RWPE1 (cell line): ENCODE results near the gene HS6ST1.

ENCODE experiments used
- CTCF ChIA-PET: fragments of 350-600 bp; sonication (Branson Sonifier 250); formaldehyde crosslinking; extraction: SDS; loops from one replicate; lab custom pipeline; 2021; lab: Yijun Ruan, JAX
- POLR2A ChIA-PET: fragments of 400-600 bp; formaldehyde crosslinking; extraction: SDS; loops from one replicate; lab custom pipeline; 2020; ENCODE audit warnings: antibody characterized with exemption; ENCODE audit not compliant: low non-redundant PET; lab: Yijun Ruan, JAX
- DNase-seq: peaks from one replicate; pipeline ENCODE4 v3.0.0; 2012; ENCODE audit warnings: low spot score
- H3K27ac ChIP-seq: fragments of 450-650 bp; 2 replicates; pipeline ENCODE4 v1.5.1; 2017
- TF ChIP-seq, protein P1 (sequence below): fragments of 450-650 bp; conservative IDR thresholded peaks from 2 replicates; pipeline ENCODE4 v1.5.1; 2017; ENCODE audit warnings: low read depth, mild to moderate bottlenecking

The HS6ST1 gene

DNA sequence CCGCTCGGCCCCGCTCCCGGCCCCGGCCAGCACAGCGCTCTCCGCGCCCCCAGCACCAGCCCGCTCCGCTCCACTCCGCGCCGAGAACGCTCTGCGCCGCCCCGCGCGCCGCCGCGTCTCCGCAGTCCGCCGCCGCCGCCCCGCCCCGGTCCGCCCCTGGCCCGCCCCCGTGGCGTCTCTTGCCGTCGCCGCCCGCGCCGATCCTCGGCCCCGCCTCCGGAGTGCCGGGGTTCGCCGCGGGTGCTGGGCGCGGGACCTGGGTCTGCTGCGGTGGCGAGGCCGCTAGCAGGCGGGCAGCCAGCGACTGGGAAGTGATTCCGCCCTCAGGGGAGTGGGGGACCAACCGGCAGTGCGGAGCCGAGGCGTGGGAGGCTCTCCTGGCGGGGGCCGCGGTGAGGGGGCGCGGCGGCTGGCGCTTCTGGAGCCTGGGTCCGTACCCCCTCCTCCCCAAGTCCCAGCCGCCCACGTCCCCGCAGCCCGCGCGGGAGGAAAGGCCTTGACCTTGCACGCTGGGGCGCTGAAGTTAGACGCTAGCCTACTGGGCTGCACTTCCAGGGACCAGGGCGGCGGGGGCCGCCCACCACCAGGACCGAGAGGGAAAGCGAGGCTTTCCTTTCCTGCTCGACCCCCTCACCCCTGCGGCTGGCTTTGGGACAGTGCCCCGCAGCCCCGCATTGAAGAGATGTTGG is at the start of gene HS6ST1:
Gene HS6ST1 (minus strand): TSS at position 93 of the 689 bp plus-strand sequence. CDS start 305 bp downstream, outside the sequence.
- peak within 1 kb of the TSS; percentile 44 for H3K27ac ChIP-seq
- TF ChIP-seq, protein P1, sequence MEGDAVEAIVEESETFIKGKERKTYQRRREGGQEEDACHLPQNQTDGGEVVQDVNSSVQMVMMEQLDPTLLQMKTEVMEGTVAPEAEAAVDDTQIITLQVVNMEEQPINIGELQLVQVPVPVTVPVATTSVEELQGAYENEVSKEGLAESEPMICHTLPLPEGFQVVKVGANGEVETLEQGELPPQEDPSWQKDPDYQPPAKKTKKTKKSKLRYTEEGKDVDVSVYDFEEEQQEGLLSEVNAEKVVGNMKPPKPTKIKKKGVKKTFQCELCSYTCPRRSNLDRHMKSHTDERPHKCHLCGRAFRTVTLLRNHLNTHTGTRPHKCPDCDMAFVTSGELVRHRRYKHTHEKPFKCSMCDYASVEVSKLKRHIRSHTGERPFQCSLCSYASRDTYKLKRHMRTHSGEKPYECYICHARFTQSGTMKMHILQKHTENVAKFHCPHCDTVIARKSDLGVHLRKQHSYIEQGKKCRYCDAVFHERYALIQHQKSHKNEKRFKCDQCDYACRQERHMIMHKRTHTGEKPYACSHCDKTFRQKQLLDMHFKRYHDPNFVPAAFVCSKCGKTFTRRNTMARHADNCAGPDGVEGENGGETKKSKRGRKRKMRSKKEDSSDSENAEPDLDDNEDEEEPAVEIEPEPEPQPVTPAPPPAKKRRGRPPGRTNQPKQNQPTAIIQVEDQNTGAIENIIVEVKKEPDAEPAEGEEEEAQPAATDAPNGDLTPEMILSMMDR: no peak
- ChIA-PET CTCF (no interaction called here), POLR2A (no interaction called here)
- peak; percentile 86 for DNase-seq

DNA sequence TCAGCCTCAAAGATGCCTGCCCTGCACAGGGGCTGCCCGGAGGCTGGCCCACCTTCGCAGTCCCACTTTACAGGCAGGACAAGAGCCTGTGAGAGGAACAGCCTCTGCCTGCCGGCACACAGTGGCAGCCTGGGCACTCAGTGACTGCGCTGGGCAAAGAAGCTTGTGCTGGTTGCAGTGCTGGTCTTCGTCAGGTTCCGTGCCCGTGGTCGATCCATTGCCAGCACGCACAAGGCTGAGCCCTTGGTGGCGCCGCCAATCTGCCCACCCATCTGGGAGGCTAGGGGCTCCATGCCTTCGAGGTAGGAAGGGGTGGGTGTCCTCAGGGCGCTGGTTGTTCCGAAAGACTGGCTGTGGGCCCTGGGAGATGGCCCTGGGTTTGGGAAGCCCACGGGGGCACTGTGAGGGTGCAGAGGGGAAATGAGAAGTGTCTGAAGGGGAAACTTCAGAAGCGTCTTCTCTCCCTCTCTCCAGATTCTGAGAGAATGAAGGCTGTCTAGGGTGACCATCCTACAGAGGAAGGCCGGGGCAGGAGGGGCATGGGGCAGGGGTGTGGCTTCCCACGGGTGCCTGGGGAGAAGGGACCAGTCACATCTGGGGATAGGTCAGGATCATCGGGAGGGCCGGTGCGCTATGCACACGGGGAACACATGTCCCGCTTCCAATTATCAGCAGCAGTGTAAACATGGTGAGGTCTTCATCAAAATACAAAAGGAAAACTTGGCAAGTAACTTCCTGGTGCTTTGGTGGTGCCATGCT is 49.1 kb upstream of the HS6ST1 start:
- ChIA-PET CTCF (interaction anchor here (0.5 kb wide), 2 partner anchors 49 to 1421 kb away, joined by 3 to 4 read pairs; no protein-coding TSS in a partner anchor), POLR2A (no interaction called here)
- no peak for DNase-seq
- TF ChIP-seq, protein P1: no peak
- H3K27ac ChIP-seq: peak overlapping the region; percentile 89

- TF ChIP-seq, protein P1: no peak
- peak overlapping the region; percentile 89 for H3K27ac ChIP-seq
- ChIA-PET POLR2A (no interaction called here), CTCF (interaction anchor here (0.5 kb wide), 2 partner anchors 50 to 1422 kb away, joined by 3 to 4 read pairs; no protein-coding TSS in a partner anchor)
- no peak for DNase-seq
These were observed 48.2 kb upstream of the HS6ST1 start for GRCh38 chr2:128366713-128367511.

DNA sequence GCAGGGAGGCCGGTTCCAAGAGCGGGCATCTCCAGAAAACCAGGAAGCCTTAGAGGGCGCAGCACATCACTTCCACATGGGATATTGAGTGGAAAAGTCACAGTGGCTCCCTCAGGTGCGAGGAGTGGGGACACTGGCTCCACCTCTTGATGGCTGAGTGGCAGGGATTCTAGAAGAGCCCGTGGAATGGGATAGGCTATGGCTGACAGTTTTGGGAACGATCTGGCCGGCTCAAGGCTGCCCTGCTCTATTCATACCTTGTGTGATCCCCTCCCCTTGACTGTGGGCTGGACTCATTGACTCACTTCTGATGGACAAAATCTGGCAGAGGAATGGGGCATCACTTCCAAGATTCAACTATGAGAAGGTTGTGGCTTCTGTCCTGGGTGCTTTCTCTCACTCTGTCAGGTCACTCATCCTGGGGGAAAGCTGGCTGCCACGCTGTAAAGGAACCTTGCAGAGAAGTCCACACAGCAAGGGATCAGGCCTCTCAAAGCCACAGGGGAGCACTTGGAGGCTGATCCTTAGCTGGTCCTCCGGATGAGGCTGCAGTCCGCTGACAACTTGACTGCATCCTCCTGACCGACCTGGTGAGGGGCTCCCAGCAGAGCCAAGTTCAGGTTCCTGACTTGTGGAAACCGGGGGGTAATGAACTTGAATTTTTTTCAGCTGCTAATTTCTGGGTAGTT is 46.7 kb upstream of the HS6ST1 start:
- H3K27ac ChIP-seq: no peak overlapping the region
- ChIA-PET POLR2A (no interaction called here), CTCF (interaction anchor here (0.6 kb wide), 1 partner anchor 1891 kb away, joined by 4 read pairs; no protein-coding TSS in a partner anchor)
- no peak for DNase-seq
- TF ChIP-seq, protein P1: no peak

DNA sequence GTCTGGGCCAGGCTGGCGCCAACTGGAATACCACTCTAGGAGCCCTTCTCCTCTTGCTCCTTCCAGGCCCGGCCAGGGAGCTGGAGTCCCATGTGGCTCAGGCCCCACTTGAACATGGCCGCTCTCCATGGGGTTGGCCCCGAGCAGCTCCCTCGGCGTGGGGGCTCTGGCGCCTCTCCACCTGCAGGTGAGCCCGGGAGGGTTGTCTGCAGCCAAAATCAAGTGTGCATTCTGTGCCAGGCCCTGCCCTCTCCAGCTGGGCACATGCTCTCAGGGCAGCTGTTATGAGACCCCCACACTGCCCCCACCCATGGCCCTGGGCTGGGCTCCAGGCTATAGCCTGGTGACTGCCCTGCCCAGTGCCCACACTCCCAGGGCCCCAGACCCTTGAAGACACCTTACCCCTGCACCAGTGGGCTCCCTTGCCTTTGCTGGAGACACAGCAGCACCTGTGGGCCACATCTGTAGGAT is 45.8 kb upstream of the HS6ST1 start:
- H3K27ac ChIP-seq: no peak overlapping the region
- no peak for DNase-seq
- ChIA-PET POLR2A (no interaction called here), CTCF (interaction anchor here (0.6 kb wide), 1 partner anchor 40 kb away, joined by 3 read pairs; no protein-coding TSS in a partner anchor)
- TF ChIP-seq, protein P1: no peak
